GM21723 (cell line): ENCODE data around the gene TXNRD2.

ENCODE experiments used
- ATAC-seq: cut with Tn5 transposase; IDR thresholded peaks from one replicate; pipeline ENCODE4 v1.9.1; 2021; ENCODE audit warnings: mild to moderate bottlenecking, moderate library complexity; ENCODE audit not compliant: unreplicated experiment

Gene TXNRD2

GRCh38 chr22:19941365-19942082 lies at the start of gene TXNRD2, which contains the start of gene COMT:
Gene TXNRD2 (minus strand): TSS chr22:19941818. CDS start chr22:19941803, 15 bp downstream.
Gene COMT (plus strand): TSS chr22:19941772. CDS start chr22:19962527, 20,755 bp downstream.
- ATAC-seq: no peak

GRCh38 chr22:19991395-19991644 lies 49.7 kb upstream of the TXNRD2 start:
- no peak for ATAC-seq

- ATAC-seq: no peak
Observed at GRCh38 chr22:19990609-19991394, 49.2 kb upstream of the TXNRD2 start.

GRCh38 chr22:19990188-19990587 lies 48.6 kb upstream of the TXNRD2 start:
- ATAC-seq: no peak

GRCh38 chr22:19989725-19990067 lies 48.1 kb upstream of the TXNRD2 start:
- no peak for ATAC-seq

GRCh38 chr22:19988965-19989724 lies 47.5 kb upstream of the TXNRD2 start:
- ATAC-seq: no peak

GRCh38 chr22:19988331-19988808 lies 46.8 kb upstream of the TXNRD2 start:
- no peak for ATAC-seq

- ATAC-seq: no peak
Observed at GRCh38 chr22:19987394-19988306, 46.0 kb upstream of the TXNRD2 start.

- peak; percentile 55 for ATAC-seq
Observed at GRCh38 chr22:19986410-19987341, 45.1 kb upstream of the TXNRD2 start.

GRCh38 chr22:19986011-19986409 lies 44.4 kb upstream of the TXNRD2 start:
- no peak for ATAC-seq

- ATAC-seq: no peak
Observed at GRCh38 chr22:19984851-19985811, 43.5 kb upstream of the TXNRD2 start.

- ATAC-seq: no peak
Observed at GRCh38 chr22:19984201-19984753, 42.7 kb upstream of the TXNRD2 start.

GRCh38 chr22:19983741-19984140 lies 42.1 kb upstream of the TXNRD2 start:
- ATAC-seq: no peak

- no peak for ATAC-seq
Observed at GRCh38 chr22:19982991-19983578, 41.5 kb upstream of the TXNRD2 start.

- no peak for ATAC-seq
Observed at GRCh38 chr22:19981961-19982920, 40.6 kb upstream of the TXNRD2 start.

- no peak for ATAC-seq
Observed at GRCh38 chr22:19981171-19981960, 39.7 kb upstream of the TXNRD2 start.
